ENCODE measurements around the gene NNMT.

NNMT gene

DNA sequence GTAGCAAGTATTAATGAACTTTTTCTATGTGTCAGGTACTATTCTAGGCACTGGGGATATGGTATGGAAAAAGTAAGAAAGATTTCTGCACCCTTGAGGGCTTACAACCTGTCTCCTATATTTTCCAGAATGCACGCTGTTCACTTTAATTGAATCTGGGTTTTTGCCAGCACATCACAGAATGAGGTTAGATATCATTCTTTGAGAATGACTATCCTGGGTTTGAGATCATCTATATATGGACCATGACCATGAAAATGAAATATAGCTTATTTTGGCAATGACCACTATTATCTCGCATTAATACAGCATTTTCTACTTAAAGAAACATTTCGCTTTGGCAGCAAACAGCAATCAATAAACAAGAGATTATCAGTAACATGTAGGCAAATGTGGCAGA lies 57.2 kb downstream of the NNMT start:
- DNase-seq: no peak

DNA sequence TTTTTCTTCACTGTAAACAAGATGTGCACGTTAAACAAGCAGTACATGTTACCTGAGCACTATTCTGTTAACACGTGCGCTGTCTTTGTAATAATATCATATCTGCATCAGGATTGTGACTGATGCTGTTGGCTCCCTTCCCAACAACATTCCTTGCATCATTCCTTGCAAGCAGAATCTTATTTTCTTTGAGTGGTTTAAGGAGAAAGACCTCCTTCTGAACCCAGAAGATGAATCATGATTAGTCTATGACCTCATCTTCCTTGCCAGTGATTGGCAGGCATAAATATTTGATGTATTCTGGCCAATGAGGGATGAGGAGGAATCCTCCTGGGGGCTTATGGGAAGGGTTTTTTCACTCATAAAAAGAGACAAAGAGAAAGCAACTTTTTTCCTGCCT lies 57.9 kb downstream of the NNMT start:
- no peak for DNase-seq

DNA sequence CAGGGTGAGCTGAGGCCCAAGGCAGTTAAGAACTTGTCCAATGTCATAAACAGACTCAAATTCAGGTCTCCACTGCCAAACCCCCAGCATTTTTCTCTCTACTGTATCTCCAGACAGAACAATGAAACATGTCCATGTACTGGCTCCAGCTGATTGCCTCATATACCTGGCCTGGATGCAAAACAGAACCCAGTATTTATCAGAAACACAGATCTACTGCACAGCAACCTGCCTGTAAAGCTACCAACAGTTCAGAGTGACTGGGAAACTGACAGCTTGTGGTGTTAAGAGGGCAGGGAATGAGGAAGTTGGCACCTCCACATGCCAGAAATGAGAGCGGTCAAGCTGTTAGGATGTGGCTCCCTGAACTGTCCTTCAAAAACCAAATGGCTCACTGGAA lies 62.5 kb downstream of the NNMT start:
- peak; percentile 59 for DNase-seq

DNA sequence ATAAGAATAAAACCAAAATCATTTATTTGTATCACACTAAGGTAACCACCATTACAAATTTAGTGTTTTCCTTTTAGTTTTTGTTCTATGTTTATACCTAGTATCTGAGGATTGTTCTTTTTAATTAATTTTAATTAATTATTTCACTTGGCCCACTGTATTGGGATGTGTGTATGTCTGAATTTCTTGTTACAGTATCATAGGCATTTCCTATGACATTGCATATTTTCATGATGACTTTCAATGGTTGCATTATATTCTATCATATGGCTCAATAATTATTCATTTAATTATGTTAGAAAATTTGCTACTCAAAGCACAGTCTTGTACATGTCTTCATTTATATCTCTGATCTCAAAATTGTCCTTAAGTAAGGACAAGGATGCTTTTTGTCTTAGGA lies 63.1 kb downstream of the NNMT start:
- DNase-seq: no peak

DNA sequence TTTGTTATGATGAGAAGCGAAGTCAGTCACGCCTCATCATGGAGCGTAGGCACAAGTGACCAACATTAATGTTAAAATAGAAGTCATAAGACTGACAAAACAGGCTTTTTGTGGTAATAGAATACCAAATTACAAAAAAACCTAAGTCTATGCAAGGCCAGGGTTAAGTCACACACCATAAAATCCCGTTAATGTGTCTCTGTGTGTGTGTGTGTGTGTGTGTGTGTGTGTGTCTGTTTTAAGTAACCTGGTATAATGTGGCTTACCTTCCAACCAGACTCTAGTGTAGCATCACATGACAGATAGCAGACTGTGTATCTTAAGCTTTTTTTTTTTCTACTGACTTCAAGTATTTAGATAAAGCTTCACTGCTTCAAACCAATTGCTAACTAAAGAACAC lies 66.1 kb downstream of the NNMT start:
- no peak for DNase-seq

DNA sequence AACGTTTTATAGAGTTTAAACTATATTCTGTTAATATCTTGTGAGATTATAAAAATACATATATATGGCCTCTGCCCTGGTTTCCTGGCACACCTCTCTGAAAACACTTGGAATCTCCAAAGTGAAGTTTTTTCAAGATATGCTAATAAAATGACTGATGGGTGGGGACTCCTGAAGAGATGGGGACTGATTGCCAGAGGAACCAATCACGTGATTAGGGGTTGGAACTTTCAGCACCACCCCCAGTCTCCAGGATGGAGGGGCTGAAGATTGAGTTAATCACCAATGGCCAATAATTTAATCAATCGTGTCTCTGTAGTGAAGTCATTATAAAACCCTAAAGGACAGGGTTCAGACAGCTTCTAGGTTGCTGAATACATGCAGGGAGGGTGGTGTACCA lies 66.8 kb downstream of the NNMT start:
- no peak for DNase-seq
